ENCODE results near the gene THRA. TPM values are rescaled to one million over a fixed set of nuclear protein-coding genes. Genes with fewer than 3 reads are reported as not detected.

The THRA gene
- polyA plus RNA-seq (2012; ENCODE audit: insufficient read depth, insufficient read length): 28.9 TPM

- peak; percentile 18 for DNase-seq (ENCODE audit: low read depth, low spot score)
Observed at GRCh38 chr17:40062329-40063186, at the start of gene THRA. Gene THRA (plus strand): TSS chr17:40062965. CDS start chr17:40074489, 11,524 bp downstream.

GRCh38 chr17:40014375-40014980 lies 48.3 kb upstream of the THRA start:
- H3K4me3 ChIP-seq (ENCODE audit: low read length): no peak overlapping the region

More at GRCh38 chr17:40062329-40063186, at the start of gene THRA:
- H3K4me3 ChIP-seq (ENCODE audit: low read length): peak within 1 kb of the TSS; percentile 72

GRCh38 chr17:40015005-40015997 lies 47.5 kb upstream of the THRA start, which contains the start of gene CSF3:
Gene CSF3 (plus strand): TSS chr17:40015440. CDS start chr17:40015475, 35 bp downstream.
- no peak within 1 kb of the TSS for H3K4me3 ChIP-seq (ENCODE audit: low read length)
- no peak for DNase-seq (ENCODE audit: low read depth, low spot score)

More at GRCh38 chr17:40014375-40014980, 48.3 kb upstream of the THRA start:
- no peak for DNase-seq (ENCODE audit: low read depth, low spot score)

- H3K4me3 ChIP-seq (ENCODE audit: low read length): no peak overlapping the region
- no peak for DNase-seq (ENCODE audit: low read depth, low spot score)
Observed at GRCh38 chr17:40015998-40016985, 46.5 kb upstream of the THRA start.

- no peak for DNase-seq (ENCODE audit: low read depth, low spot score)
- no peak overlapping the region for H3K4me3 ChIP-seq (ENCODE audit: low read length)
Observed at GRCh38 chr17:40017422-40018080, 45.2 kb upstream of the THRA start.

GRCh38 chr17:40018211-40019121 lies 44.3 kb upstream of the THRA start:
- DNase-seq (ENCODE audit: low read depth, low spot score): no peak
- H3K4me3 ChIP-seq (ENCODE audit: low read length): no peak overlapping the region

- H3K4me3 ChIP-seq (ENCODE audit: low read length): no peak overlapping the region
- no peak for DNase-seq (ENCODE audit: low read depth, low spot score)
Observed at GRCh38 chr17:40019140-40019991, 43.4 kb upstream of the THRA start.

- DNase-seq (ENCODE audit: low read depth, low spot score): no peak
- H3K4me3 ChIP-seq (ENCODE audit: low read length): no peak overlapping the region
Observed at GRCh38 chr17:40020146-40020545, 42.6 kb upstream of the THRA start.

- H3K4me3 ChIP-seq (ENCODE audit: low read length): no peak overlapping the region
- DNase-seq (ENCODE audit: low read depth, low spot score): no peak
Observed at GRCh38 chr17:40021451-40021971, 41.3 kb upstream of the THRA start.

GRCh38 chr17:40022497-40022896 lies 40.3 kb upstream of the THRA start:
- no peak overlapping the region for H3K4me3 ChIP-seq (ENCODE audit: low read length)
- DNase-seq (ENCODE audit: low read depth, low spot score): no peak

- H3K4me3 ChIP-seq (ENCODE audit: low read length): no peak overlapping the region
- no peak for DNase-seq (ENCODE audit: low read depth, low spot score)
Observed at GRCh38 chr17:40022961-40023541, 39.7 kb upstream of the THRA start.

GRCh38 chr17:40023590-40024292 lies 39.0 kb upstream of the THRA start:
- no peak overlapping the region for H3K4me3 ChIP-seq (ENCODE audit: low read length)
- no peak for DNase-seq (ENCODE audit: low read depth, low spot score)

- no peak overlapping the region for H3K4me3 ChIP-seq (ENCODE audit: low read length)
- no peak for DNase-seq (ENCODE audit: low read depth, low spot score)
Observed at GRCh38 chr17:40024901-40025300, 37.9 kb upstream of the THRA start.

- DNase-seq (ENCODE audit: low read depth, low spot score): no peak
- H3K4me3 ChIP-seq (ENCODE audit: low read length): no peak overlapping the region
Observed at GRCh38 chr17:40025559-40025958, 37.2 kb upstream of the THRA start.
